ENCODE data around the gene MCOLN2. TPM values are rescaled to one million over a fixed set of nuclear protein-coding genes. Genes with fewer than 3 reads are reported as not detected.
"Not testable (repeated sequence)": the region's sequence is repeated elsewhere in the genome, so short reads cannot be mapped to it uniquely, and the experiment has no call there.

The MCOLN2 gene
- total RNA-seq, 1 donor: 1.7 TPM

DNA sequence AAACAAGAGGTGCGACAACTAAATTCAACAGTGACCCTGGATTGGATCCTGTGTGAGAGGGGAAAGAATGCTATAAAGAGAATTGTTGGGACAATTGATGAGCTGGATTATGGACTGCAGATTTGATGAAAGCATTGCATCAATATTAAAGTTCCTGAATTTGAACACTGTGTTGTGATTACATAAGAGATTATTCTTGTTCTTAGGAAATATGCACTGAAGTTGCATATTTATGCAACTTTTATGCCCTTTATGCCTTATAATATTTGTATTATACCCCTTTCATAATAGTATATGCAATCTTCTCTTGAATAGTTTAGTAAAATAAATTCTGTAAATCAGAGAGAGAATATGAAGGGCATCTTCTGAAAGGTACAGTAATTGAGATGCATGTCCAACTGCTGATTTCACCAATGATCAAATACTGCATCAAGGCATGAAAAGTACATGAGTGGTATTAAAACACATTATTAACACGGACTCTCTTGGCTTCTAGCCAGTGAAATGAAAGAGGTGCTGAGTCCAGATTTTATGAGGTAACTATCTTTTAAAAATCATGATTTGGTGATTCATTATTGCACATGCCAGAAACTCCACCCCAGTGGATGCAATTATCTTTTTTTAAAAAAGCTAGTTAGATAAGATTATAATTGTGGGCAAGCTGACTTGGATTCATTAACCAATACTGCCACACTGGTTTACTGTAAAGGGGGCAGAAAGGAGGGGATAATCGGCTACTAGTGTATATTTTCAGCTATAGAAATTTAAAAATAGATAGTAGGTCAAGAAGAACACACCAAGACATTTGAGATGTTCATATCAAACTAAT is 84.0 kb downstream of the MCOLN2 start:
- TF ChIP-seq, protein P1, sequence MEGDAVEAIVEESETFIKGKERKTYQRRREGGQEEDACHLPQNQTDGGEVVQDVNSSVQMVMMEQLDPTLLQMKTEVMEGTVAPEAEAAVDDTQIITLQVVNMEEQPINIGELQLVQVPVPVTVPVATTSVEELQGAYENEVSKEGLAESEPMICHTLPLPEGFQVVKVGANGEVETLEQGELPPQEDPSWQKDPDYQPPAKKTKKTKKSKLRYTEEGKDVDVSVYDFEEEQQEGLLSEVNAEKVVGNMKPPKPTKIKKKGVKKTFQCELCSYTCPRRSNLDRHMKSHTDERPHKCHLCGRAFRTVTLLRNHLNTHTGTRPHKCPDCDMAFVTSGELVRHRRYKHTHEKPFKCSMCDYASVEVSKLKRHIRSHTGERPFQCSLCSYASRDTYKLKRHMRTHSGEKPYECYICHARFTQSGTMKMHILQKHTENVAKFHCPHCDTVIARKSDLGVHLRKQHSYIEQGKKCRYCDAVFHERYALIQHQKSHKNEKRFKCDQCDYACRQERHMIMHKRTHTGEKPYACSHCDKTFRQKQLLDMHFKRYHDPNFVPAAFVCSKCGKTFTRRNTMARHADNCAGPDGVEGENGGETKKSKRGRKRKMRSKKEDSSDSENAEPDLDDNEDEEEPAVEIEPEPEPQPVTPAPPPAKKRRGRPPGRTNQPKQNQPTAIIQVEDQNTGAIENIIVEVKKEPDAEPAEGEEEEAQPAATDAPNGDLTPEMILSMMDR (IDR thresholded peaks at IDR 0.05; ENCODE audit: insufficient read depth, low read depth, low read length): no peak
- no peak overlapping the region for H3K4me3 ChIP-seq (ENCODE audit: low read depth, low read length)
- DNase-seq (ENCODE audit: low read depth): peak; percentile 11

GRCh38 chr1:84908746-84909464 is 88.0 kb downstream of the MCOLN2 start:
- not testable (repeated sequence) for H3K4me3 ChIP-seq (ENCODE audit: low read depth, low read length); DNase-seq (ENCODE audit: low read depth)

DNA sequence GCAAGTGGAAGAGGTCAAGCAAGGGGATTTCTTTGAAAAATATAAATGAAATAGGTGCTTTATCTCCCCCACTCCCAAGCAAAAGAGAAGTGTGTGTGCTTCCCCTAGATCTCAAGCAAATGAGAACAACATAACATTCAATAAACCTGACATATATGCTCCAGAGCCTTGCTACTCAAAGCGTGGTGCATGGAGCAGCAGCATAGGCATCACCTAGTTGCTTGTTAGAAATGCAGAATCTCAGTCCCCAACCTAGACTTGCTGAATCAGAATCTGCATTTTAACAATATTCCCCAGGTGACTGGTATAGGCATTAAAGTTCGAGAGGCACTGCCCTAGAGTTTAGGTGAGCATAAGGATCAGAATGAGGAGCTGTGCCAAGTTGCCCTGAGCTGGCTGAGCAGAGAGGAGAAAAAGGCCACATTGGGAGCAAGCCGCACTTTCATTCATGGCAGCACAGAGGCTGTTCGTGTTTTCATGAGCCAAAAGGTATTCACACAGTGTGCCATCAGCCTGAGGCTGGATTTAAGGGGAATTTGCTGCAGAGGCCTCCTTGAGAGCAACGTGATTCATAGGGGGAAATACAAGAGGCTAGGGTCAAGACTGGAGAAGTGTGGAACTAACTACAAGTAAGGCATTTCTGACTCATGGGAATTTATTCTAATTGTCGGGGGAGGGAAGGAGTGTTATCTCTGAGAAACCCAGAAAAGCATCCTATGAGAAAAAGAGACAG is 89.7 kb downstream of the MCOLN2 start:
- H3K4me3 ChIP-seq (ENCODE audit: low read depth, low read length): no peak overlapping the region
- DNase-seq (ENCODE audit: low read depth): peak; percentile 2
- TF ChIP-seq, protein P1 (IDR thresholded peaks at IDR 0.05; ENCODE audit: insufficient read depth, low read depth, low read length): no peak

DNA sequence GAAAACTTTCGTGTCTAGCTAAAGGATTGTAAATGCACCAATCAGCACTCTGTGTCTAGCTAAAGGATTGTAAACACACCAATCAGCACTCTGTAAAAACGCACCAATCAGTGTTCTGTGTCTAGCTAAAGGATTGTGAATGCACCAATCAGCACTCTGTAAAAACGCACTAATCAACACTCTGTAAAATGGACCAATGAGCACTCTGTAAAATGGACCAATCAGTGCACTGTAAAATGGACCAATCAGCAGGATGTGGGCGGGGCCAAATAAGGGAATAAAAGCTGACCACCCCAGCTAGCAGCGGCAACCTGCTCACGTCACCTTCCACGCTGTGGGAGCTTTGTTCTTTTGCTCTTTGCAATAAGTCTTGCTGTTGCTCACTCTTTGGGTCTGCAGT is 94.2 kb downstream of the MCOLN2 start:
- DNase-seq (ENCODE audit: low read depth); H3K4me3 ChIP-seq (ENCODE audit: low read depth, low read length): not testable (repeated sequence)

GRCh38 chr1:84899969-84900368 is 96.9 kb downstream of the MCOLN2 start:
- TF ChIP-seq, protein P1 (IDR thresholded peaks at IDR 0.05; ENCODE audit: insufficient read depth, low read depth, low read length): no peak
- H3K4me3 ChIP-seq (ENCODE audit: low read depth, low read length): no peak overlapping the region
- no peak for DNase-seq (ENCODE audit: low read depth)

- H3K4me3 ChIP-seq (ENCODE audit: low read depth, low read length): no peak overlapping the region
- DNase-seq (ENCODE audit: low read depth): no peak
- TF ChIP-seq, protein P1 (IDR thresholded peaks at IDR 0.05; ENCODE audit: insufficient read depth, low read depth, low read length): no peak
Observed at GRCh38 chr1:84896279-84896678, 100.6 kb downstream of the MCOLN2 start.

GRCh38 chr1:84892705-84893618 is 104.0 kb downstream of the MCOLN2 start, which contains the start of gene LPAR3:
Gene LPAR3, minus strand, starts transcription at chr1:84893206. Its CDS starts 27,086 bp downstream, at chr1:84866120.
- peak; percentile 48 for DNase-seq (ENCODE audit: low read depth)
- peak within 1 kb of the TSS; percentile 65 for H3K4me3 ChIP-seq (ENCODE audit: low read depth, low read length)
- TF ChIP-seq, protein P1 (IDR thresholded peaks at IDR 0.05; ENCODE audit: insufficient read depth, low read depth, low read length): no peak
